Measurements from ENCODE around the gene PCSK1. TPM values are rescaled to one million over a fixed set of nuclear protein-coding genes. Genes with fewer than 3 reads are reported as not detected.

Gene PCSK1
- polyA plus RNA-seq, 1 donor (not counting 4 experiments of a cell fraction or from before 2014, with no cell fraction given), result 0.03 TPM

DNA sequence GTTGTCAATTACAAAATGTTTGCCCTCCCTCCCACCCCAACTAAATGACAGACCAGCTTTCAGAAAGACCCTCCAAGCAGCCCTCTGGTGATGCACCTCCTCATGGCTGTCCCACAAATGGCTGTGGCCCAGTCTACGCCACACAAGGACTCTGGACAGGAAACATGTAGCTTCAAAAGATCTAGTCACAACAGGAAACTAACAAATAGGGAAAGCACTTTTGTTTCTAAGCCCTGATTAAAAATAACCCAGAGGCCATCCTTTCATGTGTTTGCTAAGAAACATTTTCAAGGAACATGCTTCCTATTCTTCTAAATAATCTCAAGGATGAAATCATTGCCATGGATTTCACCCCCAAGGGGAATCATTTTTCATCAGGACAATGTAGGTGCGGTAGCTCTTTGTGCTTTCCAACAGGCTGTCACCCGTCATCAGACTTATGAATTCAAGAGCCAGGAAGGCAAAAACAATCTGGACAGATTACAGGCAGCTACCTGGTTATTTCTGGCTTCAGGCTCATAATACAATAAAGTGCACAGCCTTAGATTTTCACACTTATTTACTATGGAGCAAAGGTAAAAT, 20.1 kb downstream of the PCSK1 start:
- DNase-seq (ENCODE audit: low read depth, low spot score) (no peak), FAIRE-seq (no peak)
- no peak overlapping the region for H2AFZ ChIP-seq (ENCODE audit: control insufficient read depth, low read length)
- dilution Hi-C loops (cut with MboI; ENCODE audit: extremely low pct_ligation_motif_present, low sequenced_read_pairs), result no loop called here
- H3K9ac ChIP-seq (ENCODE audit: control insufficient read depth, extremely low read depth, insufficient read depth, low read length), result no peak overlapping the region
- H3K27me3 ChIP-seq (ENCODE audit: control insufficient read depth, extremely low read depth, insufficient read depth, low read length), result no peaks in the 10 kb centered on the region
- H3K79me2 ChIP-seq (ENCODE audit: control insufficient read depth, insufficient read depth, low read length), result no peaks in the 10 kb centered on the region
- no peaks in the 10 kb centered on the region for H3K9me3 ChIP-seq (ENCODE audit: control insufficient read depth, low read depth, low read length)
- H3K36me3 ChIP-seq (ENCODE audit: control insufficient read depth in 2 of 2, extremely low read depth in 1 of 2, insufficient read depth in 2 of 2, low read length in 2 of 2), result peaks cover 0 to 1% of the 10 kb centered on the region in 2 experiments
- H4K20me1 ChIP-seq (ENCODE audit: control insufficient read depth, extremely low read depth, insufficient read depth, low read length), result no peaks in the 10 kb centered on the region
- H3K9me1 ChIP-seq (ENCODE audit: control insufficient read depth, extremely low read depth, insufficient read depth, low read length), result no peaks in the 10 kb centered on the region
- no peak for TF ChIP-seq EZH2 (IDR thresholded peaks at IDR 0.05; ENCODE audit: low read length)
- TF ChIP-seq, protein P1, sequence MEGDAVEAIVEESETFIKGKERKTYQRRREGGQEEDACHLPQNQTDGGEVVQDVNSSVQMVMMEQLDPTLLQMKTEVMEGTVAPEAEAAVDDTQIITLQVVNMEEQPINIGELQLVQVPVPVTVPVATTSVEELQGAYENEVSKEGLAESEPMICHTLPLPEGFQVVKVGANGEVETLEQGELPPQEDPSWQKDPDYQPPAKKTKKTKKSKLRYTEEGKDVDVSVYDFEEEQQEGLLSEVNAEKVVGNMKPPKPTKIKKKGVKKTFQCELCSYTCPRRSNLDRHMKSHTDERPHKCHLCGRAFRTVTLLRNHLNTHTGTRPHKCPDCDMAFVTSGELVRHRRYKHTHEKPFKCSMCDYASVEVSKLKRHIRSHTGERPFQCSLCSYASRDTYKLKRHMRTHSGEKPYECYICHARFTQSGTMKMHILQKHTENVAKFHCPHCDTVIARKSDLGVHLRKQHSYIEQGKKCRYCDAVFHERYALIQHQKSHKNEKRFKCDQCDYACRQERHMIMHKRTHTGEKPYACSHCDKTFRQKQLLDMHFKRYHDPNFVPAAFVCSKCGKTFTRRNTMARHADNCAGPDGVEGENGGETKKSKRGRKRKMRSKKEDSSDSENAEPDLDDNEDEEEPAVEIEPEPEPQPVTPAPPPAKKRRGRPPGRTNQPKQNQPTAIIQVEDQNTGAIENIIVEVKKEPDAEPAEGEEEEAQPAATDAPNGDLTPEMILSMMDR (optimal IDR thresholded peaks at IDR 0.05 in 1 of 3, IDR thresholded peaks at IDR 0.05 in 1 of 3, conservative IDR thresholded peaks at IDR 0.05 in 1 of 3; ENCODE audit: extremely low read depth in 1 of 3, insufficient read depth in 2 of 3, low read length in 3 of 3), result no peak
- H3K4me1 ChIP-seq (ENCODE audit: control insufficient read depth, extremely low read depth, insufficient read depth, low read length), result peaks cover 11% of the 10 kb centered on the region
- no peak overlapping the region for H3K4me3 ChIP-seq (ENCODE audit: control insufficient read depth in 2 of 3, extremely low read depth in 1 of 3, insufficient read depth in 2 of 3, low read depth in 1 of 3, low read length in 3 of 3)
- H3K4me2 ChIP-seq (ENCODE audit: control insufficient read depth, extremely low read depth, insufficient read depth, low read depth, low read length), result no peak overlapping the region
- no peak overlapping the region for H3K27ac ChIP-seq (ENCODE audit: control insufficient read depth, insufficient read depth, low read length)

DNA sequence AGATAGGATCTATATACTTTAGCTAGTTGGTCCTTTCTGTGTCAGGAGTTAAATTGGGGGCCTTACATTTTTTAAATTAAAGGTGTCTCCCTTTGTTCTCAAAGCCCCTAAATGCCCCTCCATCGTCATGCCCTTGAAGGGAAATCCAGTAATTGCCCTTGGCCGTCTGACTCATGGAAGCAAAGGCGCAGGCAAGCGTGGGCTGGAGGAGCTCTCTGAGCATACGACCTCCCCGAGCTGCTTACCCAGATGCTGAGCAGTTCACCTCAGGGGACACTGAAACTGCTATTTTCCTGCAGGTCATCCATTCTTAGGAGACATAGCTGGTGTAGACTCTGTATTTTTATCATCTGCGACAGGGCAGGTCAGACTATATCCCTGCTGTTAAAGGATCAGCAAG, 23.0 kb downstream of the PCSK1 start:
- Histone ChIP-seq H3K36me3 (ENCODE audit: control insufficient read depth in 2 of 2, extremely low read depth in 1 of 2, insufficient read depth in 2 of 2, low read length in 2 of 2) (peaks cover 0 to 1% of the 10 kb centered on the region in 2 experiments), H3K4me2 (ENCODE audit: control insufficient read depth, extremely low read depth, insufficient read depth, low read depth, low read length) (no peak overlapping the region), H3K9ac (ENCODE audit: control insufficient read depth, extremely low read depth, insufficient read depth, low read length) (no peak overlapping the region), H3K79me2 (ENCODE audit: control insufficient read depth, insufficient read depth, low read length) (no peaks in the 10 kb centered on the region), H3K27ac (ENCODE audit: control insufficient read depth, insufficient read depth, low read length) (no peak overlapping the region), H3K9me3 (ENCODE audit: control insufficient read depth, low read depth, low read length) (no peaks in the 10 kb centered on the region), H3K4me1 (ENCODE audit: control insufficient read depth, extremely low read depth, insufficient read depth, low read length) (peaks cover 15% of the 10 kb centered on the region), H4K20me1 (ENCODE audit: control insufficient read depth, extremely low read depth, insufficient read depth, low read length) (no peaks in the 10 kb centered on the region), H2AFZ (ENCODE audit: control insufficient read depth, low read length) (no peak overlapping the region), H3K27me3 (ENCODE audit: control insufficient read depth, extremely low read depth, insufficient read depth, low read length) (no peaks in the 10 kb centered on the region), H3K9me1 (ENCODE audit: control insufficient read depth, extremely low read depth, insufficient read depth, low read length) (no peaks in the 10 kb centered on the region), H3K4me3 (ENCODE audit: control insufficient read depth in 2 of 3, extremely low read depth in 1 of 3, insufficient read depth in 2 of 3, low read depth in 1 of 3, low read length in 3 of 3) (no peak overlapping the region)
- DNase-seq (ENCODE audit: low read depth, low spot score) (no peak), FAIRE-seq (no peak)
- TF ChIP-seq EZH2 (IDR thresholded peaks at IDR 0.05; ENCODE audit: low read length), result no peak
- TF ChIP-seq, protein P1 (optimal IDR thresholded peaks at IDR 0.05 in 1 of 3, IDR thresholded peaks at IDR 0.05 in 1 of 3, conservative IDR thresholded peaks at IDR 0.05 in 1 of 3; ENCODE audit: extremely low read depth in 1 of 3, insufficient read depth in 2 of 3, low read length in 3 of 3), result no peak
- dilution Hi-C loops (cut with MboI; ENCODE audit: extremely low pct_ligation_motif_present, low sequenced_read_pairs), result no loop called here
